Measurements from ENCODE around the gene TMEM258. TPM values are rescaled to one million over a fixed set of nuclear protein-coding genes. Genes with fewer than 3 reads are reported as not detected.

TMEM258 gene
- total RNA-seq = 54.6 and 67.9 TPM in 2 replicates

GRCh38 chr11:61792310-61793082 is at the start of gene TMEM258, which contains the start of gene FEN1:
Gene TMEM258, minus strand, starts transcription at chr11:61792599. Its CDS starts 41 bp downstream, at chr11:61792558.
Gene FEN1, plus strand, starts transcription at chr11:61792911. Its CDS starts 2,451 bp downstream, at chr11:61795362.

GRCh38 chr11:61827571-61828378 is 35.4 kb upstream of the TMEM258 start, which contains the start of gene FADS2:
Gene FADS2, plus strand, starts transcription at chr11:61828300. Its CDS starts 91 bp downstream, at chr11:61828391.

GRCh38 chr11:61816736-61817455 is 24.5 kb upstream of the TMEM258 start, which contains the start of gene FADS1:
Gene FADS1, minus strand, starts transcription at chr11:61817003. Its CDS starts 74 bp downstream, at chr11:61816929.

GRCh38 chr11:61752117-61752924 is 40.1 kb downstream of the TMEM258 start, which contains the start of gene MYRF:
Gene MYRF, plus strand, starts transcription at chr11:61752636. Its CDS starts 109 bp downstream, at chr11:61752745.

Other genes starting within 250 kb of the TMEM258 start
- 0.19 and 0.85 TPM in 2 replicates for gene SYT7, start 211.5 kb downstream of the TMEM258 start, total RNA-seq
- 2.3 and 2.7 TPM in 2 replicates for gene DAGLA, start 112.2 kb downstream of the TMEM258 start, total RNA-seq
- gene MYRF, start 40.0 kb downstream of the TMEM258 start, total RNA-seq = 1.3 and 2.0 TPM in 2 replicates
- 11.0 and 79.0 TPM in 2 replicates for gene FEN1, start 312 bp upstream of the TMEM258 start, total RNA-seq
- 35.1 and 48.2 TPM in 2 replicates for gene FADS1, start 24.4 kb upstream of the TMEM258 start, total RNA-seq
- gene FADS2, start 35.7 kb upstream of the TMEM258 start, total RNA-seq = 57.5 and 125 TPM in 2 replicates
- gene FADS3, start 98.9 kb upstream of the TMEM258 start, total RNA-seq = 92.8 and 113 TPM in 2 replicates
- 1.9 and 6.5 TPM in 2 replicates for gene RAB3IL1, start 125.0 kb upstream of the TMEM258 start, total RNA-seq
- gene BEST1, start 157.8 kb upstream of the TMEM258 start, total RNA-seq = 0.96 and 9.9 TPM in 2 replicates
- gene FTH1, start 175.0 kb upstream of the TMEM258 start, total RNA-seq = 505 and 1,736 TPM in 2 replicates

Measured in regular cardiac myocyte (primary cell).